Upper lobe of right lung (tissue), 1 donor: ENCODE measurements around the gene ZNF236. TPM values are rescaled to one million over a fixed set of nuclear protein-coding genes. Genes with fewer than 3 reads are reported as not detected.
"Not testable (repeated sequence)": the region's sequence is repeated elsewhere in the genome, so short reads cannot be mapped to it uniquely, and the experiment has no call there.

Experiments
- ATAC-seq: fragments of 200-7000 bp; cut with Tn5 transposase; one replicate; pipeline ENCODE4 v1.9.1; 2020; ENCODE audit warnings: mild to moderate bottlenecking, moderate library complexity
- DNase-seq: peaks from one replicate; pipeline ENCODE4 v3.0.0-alpha.2; 2020
- H3K27ac ChIP-seq: fragments of 200-600 bp; one replicate; pipeline ENCODE4 v1.8.0; 2022
- H3K27me3 ChIP-seq: fragments of 200-600 bp; one replicate; pipeline ENCODE4 v1.8.0; 2022; ENCODE audit warnings: mild to moderate bottlenecking
- H3K36me3 ChIP-seq: fragments of 200-600 bp; one replicate; pipeline ENCODE4 v1.8.0; 2022
- H3K4me1 ChIP-seq: fragments of 200-600 bp; one replicate; pipeline ENCODE4 v1.8.0; 2022
- H3K4me3 ChIP-seq: fragments of 200-600 bp; one replicate; pipeline ENCODE4 v1.8.0; 2022; ENCODE audit warnings: mild to moderate bottlenecking
- H3K9me3 ChIP-seq: fragments of 200-600 bp; one replicate; pipeline ENCODE4 v1.8.0; 2022
- intact Hi-C: fragments of 100-400 bp; cut with DNase I; formaldehyde crosslinking; loops from one replicate; pipeline ENCODE4 v1.11.0; 2022
- long read RNA-seq: library from polyadenylated mRNA; unstranded; transcript quantifications from one replicate; pipeline ENCODE4 v2.0.0, GENCODE V29; 2021
- total RNA-seq: library from RNA; stranded (reverse); fragmentation: NEBNext Ultra II Directional; extraction: Animal tissue kit (Norgen Biotek cat#: 25700); gene quantifications from one replicate; pipeline ENCODE4 v1.2.1, GENCODE V29; 2021
- TF ChIP-seq, protein P1 (sequence below): fragments of 200-600 bp; IDR thresholded peaks from one replicate; pipeline ENCODE4 v1.8.0; 2022; ENCODE audit warnings: antibody characterized with exemption
- donor health status: DM: no; HTN: yes; CAD: no; lungs with severe emphysema.

Gene ZNF236
- 14.9 TPM for total RNA-seq
- long read RNA-seq, partial matches to known transcripts, result 8 of 13 reads
- long read RNA-seq, other reads (novel, unspliced or antisense), result 5 of 13 reads

DNA sequence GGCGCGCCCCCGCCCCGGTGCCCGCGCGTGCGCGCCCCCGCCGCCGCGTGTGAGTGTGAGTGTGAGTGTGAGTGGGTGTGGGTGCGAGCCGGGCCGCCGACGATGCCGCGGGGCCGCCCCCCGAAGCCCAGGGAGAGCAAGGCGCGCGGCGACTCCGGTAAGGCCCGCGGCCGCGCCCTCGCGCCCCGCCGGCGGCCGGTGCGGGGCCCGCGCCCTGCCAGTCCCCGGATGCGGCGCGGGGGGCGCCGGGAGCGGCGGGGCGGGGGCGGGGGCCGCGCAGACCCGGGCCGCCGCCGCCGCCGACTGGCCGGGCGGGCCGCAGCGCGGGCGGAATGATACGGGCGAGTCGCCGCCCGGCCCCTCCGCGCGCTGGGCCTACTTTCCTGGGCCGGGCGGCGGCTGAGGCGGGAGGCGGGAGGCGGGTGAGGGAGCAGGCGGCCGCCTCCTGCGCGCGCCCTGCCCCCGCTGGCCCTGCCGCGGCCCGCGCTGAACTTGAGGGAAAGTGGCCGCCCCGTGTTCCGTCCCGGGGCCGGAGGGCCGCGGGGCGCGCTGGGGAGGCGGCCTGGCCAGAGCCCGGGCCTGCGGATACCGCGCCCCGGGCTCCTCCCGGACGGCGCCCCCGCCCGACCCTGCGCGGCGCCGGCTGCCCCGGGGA is at the start of gene ZNF236:
Gene ZNF236, plus strand, starts transcription at position 52 of the 655 bp plus-strand sequence. Its CDS starts 51 bp downstream, at position 103.
- H3K27me3 ChIP-seq, result no peaks in the 10 kb centered on the region
- DNase-seq (peak; percentile 90), ATAC-seq (peak; percentile 92)
- H3K4me3 ChIP-seq, result peak within 1 kb of the TSS; percentile 96
- TF ChIP-seq, protein P1, sequence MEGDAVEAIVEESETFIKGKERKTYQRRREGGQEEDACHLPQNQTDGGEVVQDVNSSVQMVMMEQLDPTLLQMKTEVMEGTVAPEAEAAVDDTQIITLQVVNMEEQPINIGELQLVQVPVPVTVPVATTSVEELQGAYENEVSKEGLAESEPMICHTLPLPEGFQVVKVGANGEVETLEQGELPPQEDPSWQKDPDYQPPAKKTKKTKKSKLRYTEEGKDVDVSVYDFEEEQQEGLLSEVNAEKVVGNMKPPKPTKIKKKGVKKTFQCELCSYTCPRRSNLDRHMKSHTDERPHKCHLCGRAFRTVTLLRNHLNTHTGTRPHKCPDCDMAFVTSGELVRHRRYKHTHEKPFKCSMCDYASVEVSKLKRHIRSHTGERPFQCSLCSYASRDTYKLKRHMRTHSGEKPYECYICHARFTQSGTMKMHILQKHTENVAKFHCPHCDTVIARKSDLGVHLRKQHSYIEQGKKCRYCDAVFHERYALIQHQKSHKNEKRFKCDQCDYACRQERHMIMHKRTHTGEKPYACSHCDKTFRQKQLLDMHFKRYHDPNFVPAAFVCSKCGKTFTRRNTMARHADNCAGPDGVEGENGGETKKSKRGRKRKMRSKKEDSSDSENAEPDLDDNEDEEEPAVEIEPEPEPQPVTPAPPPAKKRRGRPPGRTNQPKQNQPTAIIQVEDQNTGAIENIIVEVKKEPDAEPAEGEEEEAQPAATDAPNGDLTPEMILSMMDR, result no peak
- peaks cover 18% of the 10 kb centered on the region for H3K4me1 ChIP-seq
- no peaks in the 10 kb centered on the region for H3K9me3 ChIP-seq
- H3K36me3 ChIP-seq, result no peaks in the 10 kb centered on the region
- intact Hi-C loops, result no loop called here
- peak within 1 kb of the TSS; percentile 90 for H3K27ac ChIP-seq

DNA sequence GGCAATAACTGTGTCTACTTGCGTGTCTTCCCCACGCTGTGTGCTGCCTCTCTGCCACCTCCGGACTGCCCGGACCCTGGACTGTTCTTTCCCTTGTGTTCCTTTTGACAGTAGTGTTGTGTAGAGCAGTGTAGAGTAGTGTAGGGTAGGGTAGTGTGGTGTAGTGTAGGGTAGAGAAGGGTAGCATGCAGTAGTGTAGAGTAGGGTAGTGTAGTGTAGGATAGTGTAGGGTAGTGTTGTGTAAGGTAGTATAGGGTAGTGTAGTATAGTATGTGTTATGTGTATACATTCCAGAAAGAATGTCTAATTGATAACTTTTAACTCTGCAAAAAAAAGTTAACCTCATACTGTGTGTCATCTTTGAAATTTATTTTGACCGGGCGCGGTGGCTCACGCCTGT is 49.7 kb upstream of the ZNF236 start:
- Histone ChIP-seq H3K27ac (no peak overlapping the region), H3K4me1 (no peaks in the 10 kb centered on the region), H3K4me3 (no peak overlapping the region), H3K9me3 (no peaks in the 10 kb centered on the region), H3K27me3 (no peaks in the 10 kb centered on the region), H3K36me3 (no peaks in the 10 kb centered on the region)
- ATAC-seq (peak; percentile 31), DNase-seq (no peak)
- intact Hi-C loops, result no loop called here
- TF ChIP-seq, protein P1, result no peak

DNA sequence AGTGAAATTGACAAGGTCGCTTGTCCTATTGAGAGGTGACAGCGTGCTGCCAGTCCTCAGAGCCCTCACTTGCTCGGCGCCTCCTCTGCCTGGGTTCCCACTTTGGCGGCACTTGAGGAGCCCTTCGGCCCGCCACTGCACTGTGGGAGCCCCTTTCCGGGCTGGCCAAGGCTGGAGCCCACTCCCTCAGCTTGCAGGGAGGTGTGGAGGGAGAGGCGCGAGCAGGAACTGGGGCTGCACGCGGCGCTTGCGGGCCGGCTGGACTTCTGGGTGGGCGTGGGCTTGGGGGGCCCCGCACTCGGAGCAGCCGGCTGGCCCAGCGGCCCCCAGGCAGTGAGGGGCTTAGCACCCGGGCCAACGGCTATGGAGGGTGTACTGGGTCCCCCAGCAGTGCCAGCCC is 45.3 kb upstream of the ZNF236 start:
- H3K4me1 ChIP-seq, H3K27ac ChIP-seq, intact Hi-C loops, H3K27me3 ChIP-seq, DNase-seq, H3K36me3 ChIP-seq, H3K9me3 ChIP-seq, H3K4me3 ChIP-seq, ATAC-seq: not testable (repeated sequence)

DNA sequence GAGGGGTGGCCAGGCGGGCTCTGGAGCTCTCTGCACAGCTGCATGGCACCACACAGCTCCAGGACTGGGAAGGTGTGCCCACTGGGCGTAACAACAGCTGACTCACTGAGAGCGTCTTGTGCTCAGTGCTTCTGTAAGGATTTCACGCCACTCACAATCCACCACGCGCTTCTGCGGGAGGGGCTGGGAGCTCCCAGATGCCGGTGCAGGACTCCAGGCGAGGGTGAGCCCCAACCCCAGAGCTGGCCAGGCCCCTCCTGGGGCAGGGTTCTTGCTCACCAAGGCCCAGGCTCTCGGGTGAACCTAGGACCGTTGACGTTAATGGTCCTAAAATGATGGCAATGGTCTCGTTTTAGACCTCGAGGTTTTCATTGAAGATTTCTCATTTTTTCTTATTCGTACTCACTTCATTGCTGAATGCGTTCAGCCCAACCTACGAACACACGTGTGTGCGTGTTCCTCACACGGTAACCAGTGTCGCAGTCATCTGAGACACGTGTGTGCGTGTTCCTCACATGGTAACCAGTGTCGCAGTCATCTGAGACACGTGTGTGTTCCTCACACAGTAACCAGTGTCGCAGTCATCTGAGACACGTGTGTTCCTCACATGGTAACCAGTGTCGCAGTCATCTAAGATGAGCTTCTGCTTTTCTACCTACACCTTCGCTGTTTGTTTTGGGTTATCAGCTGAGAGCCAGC is 38.4 kb upstream of the ZNF236 start:
- peaks cover 6% of the 10 kb centered on the region for H3K27me3 ChIP-seq

DNA sequence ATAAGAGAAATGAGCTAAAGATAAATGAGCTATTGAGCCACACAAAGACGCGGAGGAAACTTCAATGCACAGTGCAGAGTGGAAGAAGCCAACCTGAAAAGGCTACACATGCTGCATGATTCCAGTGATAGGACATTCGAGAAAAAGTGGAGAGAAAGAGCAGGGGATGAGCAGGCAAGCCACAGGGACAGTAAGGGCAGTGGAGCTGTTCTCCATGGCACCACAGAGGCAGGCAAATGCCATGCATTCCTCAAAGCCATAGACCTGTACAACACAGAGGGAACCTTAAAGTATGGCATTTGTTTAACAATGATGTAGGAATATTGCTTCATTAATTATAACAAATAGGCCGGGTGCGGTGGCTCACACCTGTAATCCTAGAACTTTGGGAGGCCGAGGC is 36.5 kb upstream of the ZNF236 start:
- intact Hi-C loops, result no loop called here
- Histone ChIP-seq H3K36me3 (no peaks in the 10 kb centered on the region), H3K4me3 (no peak overlapping the region), H3K9me3 (no peaks in the 10 kb centered on the region), H3K27ac (no peak overlapping the region), H3K27me3 (peaks cover 6% of the 10 kb centered on the region), H3K4me1 (no peaks in the 10 kb centered on the region)
- ATAC-seq, result no peak
- DNase-seq, result no peak
- TF ChIP-seq, protein P1, result no peak

More for the DNA sequence above, 38.4 kb upstream of the ZNF236 start:
- TF ChIP-seq, protein P1, result no peak
- ATAC-seq, result no peak
- Histone ChIP-seq H3K4me1 (no peaks in the 10 kb centered on the region), H3K4me3 (no peak overlapping the region), H3K27ac (no peak overlapping the region), H3K9me3 (no peaks in the 10 kb centered on the region), H3K36me3 (no peaks in the 10 kb centered on the region)
- intact Hi-C loops, result no loop called here
- DNase-seq, result no peak

DNA sequence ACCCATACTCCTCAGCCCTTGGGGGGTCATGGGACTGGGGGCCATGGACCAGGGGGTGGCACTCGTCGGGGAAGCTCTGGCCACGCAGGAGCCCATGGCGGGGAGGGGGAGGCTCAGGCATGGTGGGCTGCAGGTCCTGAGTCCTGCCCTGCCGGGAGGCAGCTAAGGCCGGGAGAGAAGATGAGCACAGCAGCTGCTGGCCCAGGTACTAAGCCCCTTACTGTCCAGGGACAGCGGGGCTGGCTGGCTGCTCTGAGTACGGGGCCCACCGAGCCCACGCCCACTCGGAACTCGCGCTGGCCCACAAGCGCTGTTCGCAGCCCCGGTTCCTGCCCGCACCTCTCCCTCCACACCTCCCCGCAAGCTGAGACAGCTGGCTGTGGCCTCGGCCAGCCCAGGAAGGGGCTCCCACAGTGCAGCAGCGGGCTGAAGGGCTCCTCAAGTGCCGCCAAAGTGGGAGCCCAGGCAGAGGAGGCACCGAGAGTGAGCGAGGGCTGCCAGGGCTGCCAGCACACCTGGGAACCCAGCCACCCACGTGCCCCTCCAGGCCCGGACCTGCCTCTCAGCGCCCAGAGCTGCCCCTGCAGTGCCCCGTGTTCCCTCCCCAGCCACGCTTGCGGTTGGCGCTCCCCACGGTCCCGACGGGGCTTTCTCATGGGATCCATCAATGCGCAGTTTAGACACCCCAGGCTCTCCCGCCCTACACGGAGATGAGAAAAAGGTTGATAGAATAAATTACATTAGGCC is 33.6 kb upstream of the ZNF236 start:
- intact Hi-C loops, result no loop called here
- Histone ChIP-seq H3K27ac (no peak overlapping the region), H3K9me3 (no peaks in the 10 kb centered on the region), H3K4me1 (no peaks in the 10 kb centered on the region), H3K4me3 (no peak overlapping the region), H3K36me3 (no peaks in the 10 kb centered on the region), H3K27me3 (peaks cover 6% of the 10 kb centered on the region)
- ATAC-seq (no peak), DNase-seq (no peak)
- TF ChIP-seq, protein P1, result no peak
